Activated CD4-positive, alpha-beta T cell treated with anti-CD3 and anti-CD28 coated beads for 36 hours (primary cell): ENCODE data around the gene NBAS. TPM values are rescaled to one million over a fixed set of nuclear protein-coding genes. Genes with fewer than 3 reads are reported as not detected.
"Not testable (repeated sequence)": the region's sequence is repeated elsewhere in the genome, so short reads cannot be mapped to it uniquely, and the experiment has no call there.

ENCODE experiments used
- ATAC-seq: fragments of 200-7000 bp; cut with Tn5 transposase; one replicate; pipeline ENCODE4 v1.10.0; 2021; ENCODE audit warnings: mild to moderate bottlenecking, moderate library complexity
- CTCF ChIA-PET: fragments of 350-600 bp; sonication (Branson Sonifier 250); formaldehyde crosslinking; loops from one replicate; lab custom pipeline; 2021; ENCODE audit warnings: antibody characterized with exemption; lab: Charles Lee
- POLR2A ChIA-PET: fragments of 350-600 bp; sonication (Branson Sonifier 250); formaldehyde crosslinking; loops from one replicate; lab custom pipeline; 2021; ENCODE audit warnings: antibody characterized with exemption, inconsistent platforms; lab: Charles Lee
- DNase-seq: peaks from one replicate; pipeline ENCODE4 v3.0.0-alpha.2; 2020
- H3K27ac Mint-ChIP-seq: one replicate; pipeline ENCODE4 v1.8.0; 2021; ENCODE audit warnings: mixed read lengths
- H3K27me3 Mint-ChIP-seq: one replicate; pipeline ENCODE4 v1.8.0; 2021; ENCODE audit warnings: mixed read lengths
- H3K36me3 Mint-ChIP-seq: one replicate; pipeline ENCODE4 v1.8.0; 2021; ENCODE audit warnings: low read depth, mixed read lengths
- H3K4me1 Mint-ChIP-seq: one replicate; pipeline ENCODE4 v1.8.0; 2021; ENCODE audit warnings: mixed read lengths
- H3K4me3 Mint-ChIP-seq: one replicate; pipeline ENCODE4 v1.8.0; 2021; ENCODE audit warnings: mild to moderate bottlenecking, moderate library complexity, mixed read lengths
- H3K9me3 Mint-ChIP-seq: one replicate; pipeline ENCODE4 v1.8.0; 2021; ENCODE audit warnings: low read depth, mixed read lengths
- intact Hi-C, 2 experiments: fragments of 100-400 bp; cut with DNase I in 1 of 2; cut with micrococcal nuclease in 1 of 2; formaldehyde crosslinking; loops; one replicate each; pipeline versions ENCODE4 v1.14.2 to v1.15.1; 2022 to 2024; cut with DNase I, micrococcal nuclease
- total RNA-seq, 2 experiments: library from RNA; stranded (reverse); gene quantifications; one replicate each; pipeline ENCODE4 v1.2.3, GENCODE V29; 2021

The NBAS gene
- total RNA-seq, 2 experiments from 2014 or later = 38.1 to 44.3 TPM

- peaks cover 2% of the 10 kb centered on the region for H3K4me1 Mint-ChIP-seq
These were observed 104.8 kb downstream of the NBAS start for GRCh38 chr2:15456352-15456751.

GRCh38 chr2:15450808-15451207 lies 110.3 kb downstream of the NBAS start:
- intact Hi-C loops = no loop called here
- POLR2A ChIA-PET = no interaction called here
- Mint-ChIP-seq H3K4me3 (no peak overlapping the region), H3K27me3 (no peaks in the 10 kb centered on the region), H3K36me3 (peaks cover 31% of the 10 kb centered on the region), H3K9me3 (peaks cover 5% of the 10 kb centered on the region), H3K27ac (no peak overlapping the region), H3K4me1 (peaks cover 2% of the 10 kb centered on the region)
- ATAC-seq = no peak
- CTCF ChIA-PET = no interaction called here
- no peak for DNase-seq

More at GRCh38 chr2:15456352-15456751, 104.8 kb downstream of the NBAS start:
- ChIA-PET CTCF (interaction anchor here (0.9 kb wide), 1 partner anchor 17 kb away, joined by 3 read pairs; no protein-coding TSS in a partner anchor), POLR2A (no interaction called here)
- no peak overlapping the region for H3K4me3 Mint-ChIP-seq
- DNase-seq = no peak
- intact Hi-C loops = no loop called here
- H3K36me3 Mint-ChIP-seq = peaks cover 32% of the 10 kb centered on the region
- H3K27ac Mint-ChIP-seq = no peak overlapping the region
- H3K27me3 Mint-ChIP-seq = no peaks in the 10 kb centered on the region
- ATAC-seq = no peak
- no peaks in the 10 kb centered on the region for H3K9me3 Mint-ChIP-seq

DNA sequence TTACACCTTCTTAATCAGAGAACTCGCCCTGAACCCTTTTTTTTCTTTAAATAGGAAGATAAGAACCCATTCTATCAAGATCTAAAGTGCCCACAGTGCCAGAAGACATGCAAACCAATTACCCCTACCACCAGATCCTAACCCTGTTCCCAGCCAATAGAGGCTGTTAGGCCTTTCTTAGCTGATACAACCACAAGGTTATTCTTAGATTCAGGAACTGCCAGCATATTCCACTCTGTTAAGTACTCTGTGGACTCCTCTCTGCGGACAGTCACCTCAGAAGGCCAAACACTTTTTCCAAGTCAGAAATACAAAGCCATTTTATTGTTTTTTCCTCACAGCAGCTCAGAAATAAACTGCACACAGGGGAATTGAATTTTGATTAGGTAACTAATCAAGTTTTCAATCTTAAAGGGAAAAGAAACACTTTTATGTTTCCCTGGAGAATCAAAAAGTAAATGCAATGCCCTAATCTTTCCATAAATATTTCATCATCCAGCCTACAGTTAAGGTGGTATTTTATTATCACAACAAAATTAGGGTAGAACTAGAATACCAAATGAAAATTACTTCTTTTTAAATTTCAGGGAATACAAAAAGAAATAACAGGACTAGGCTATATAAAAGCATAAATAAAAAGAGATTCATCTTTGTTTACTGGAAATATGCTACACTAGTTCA lies 111.4 kb downstream of the NBAS start:
- Mint-ChIP-seq H3K27ac (no peak overlapping the region), H3K4me1 (peaks cover 2% of the 10 kb centered on the region), H3K36me3 (peaks cover 34% of the 10 kb centered on the region), H3K9me3 (peaks cover 5% of the 10 kb centered on the region), H3K4me3 (no peak overlapping the region), H3K27me3 (no peaks in the 10 kb centered on the region)
- intact Hi-C loops = no loop called here
- no peak for DNase-seq
- ATAC-seq = no peak
- ChIA-PET POLR2A (no interaction called here), CTCF (no interaction called here)

GRCh38 chr2:15448250-15448839 lies 112.8 kb downstream of the NBAS start:
- peaks cover 2% of the 10 kb centered on the region for H3K4me1 Mint-ChIP-seq
- no peak for DNase-seq
- ChIA-PET CTCF (no interaction called here), POLR2A (no interaction called here)
- intact Hi-C loops = no loop called here
- H3K27ac Mint-ChIP-seq = no peak overlapping the region
- no peak for ATAC-seq
- H3K4me3 Mint-ChIP-seq = no peak overlapping the region
- H3K27me3 Mint-ChIP-seq = no peaks in the 10 kb centered on the region
- H3K36me3 Mint-ChIP-seq = peaks cover 34% of the 10 kb centered on the region
- H3K9me3 Mint-ChIP-seq = peaks cover 5% of the 10 kb centered on the region

DNA sequence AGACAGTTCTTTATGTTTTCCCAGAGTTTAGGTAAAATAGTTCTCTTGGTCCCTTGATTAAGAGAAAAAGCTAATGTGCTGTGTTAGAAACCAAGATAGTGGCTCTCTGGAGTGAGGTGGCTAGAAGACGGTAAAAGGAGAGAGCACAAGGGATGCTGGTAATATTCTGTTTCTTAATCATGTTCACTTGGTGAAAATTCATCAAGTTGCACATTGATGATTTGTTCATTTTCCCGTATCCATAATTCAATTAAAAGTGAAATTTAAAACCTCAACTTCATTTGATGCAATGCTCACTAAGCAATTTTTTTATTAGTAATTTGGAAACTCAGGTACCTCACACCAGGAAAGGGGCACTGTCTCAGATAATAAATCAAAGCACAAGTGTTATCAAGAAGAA lies 113.8 kb downstream of the NBAS start:
- intact Hi-C loops = no loop called here
- H3K27me3 Mint-ChIP-seq = no peaks in the 10 kb centered on the region
- peaks cover 32% of the 10 kb centered on the region for H3K36me3 Mint-ChIP-seq
- no peak overlapping the region for H3K27ac Mint-ChIP-seq
- ATAC-seq (no peak), DNase-seq (no peak)
- no peak overlapping the region for H3K4me3 Mint-ChIP-seq
- peaks cover 2% of the 10 kb centered on the region for H3K4me1 Mint-ChIP-seq
- ChIA-PET POLR2A (no interaction called here), CTCF (no interaction called here)
- H3K9me3 Mint-ChIP-seq = peaks cover 5% of the 10 kb centered on the region

DNA sequence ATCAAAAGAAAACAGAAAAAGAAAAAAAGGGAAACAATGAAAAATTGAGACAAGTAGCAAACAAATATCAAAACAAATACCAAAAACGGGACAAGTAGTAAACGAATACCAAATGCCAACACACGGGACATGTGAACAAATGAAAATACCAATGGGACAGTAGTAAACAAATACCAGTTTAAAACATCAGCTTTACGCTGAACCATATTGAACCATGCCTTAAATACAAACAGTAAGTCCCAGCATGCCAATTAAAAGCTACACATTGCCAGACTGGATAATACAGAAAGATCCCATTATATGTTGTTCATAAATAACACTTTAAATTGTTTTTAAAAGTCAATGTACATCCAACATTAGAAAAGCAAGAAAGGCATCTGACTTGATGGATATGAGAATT lies 114.2 kb downstream of the NBAS start:
- intact Hi-C loops = no loop called here
- ChIA-PET CTCF (no interaction called here), POLR2A (no interaction called here)
- Mint-ChIP-seq H3K27ac (no peak overlapping the region), H3K27me3 (no peaks in the 10 kb centered on the region), H3K36me3 (peaks cover 33% of the 10 kb centered on the region), H3K9me3 (peaks cover 5% of the 10 kb centered on the region), H3K4me3 (no peak overlapping the region), H3K4me1 (peaks cover 2% of the 10 kb centered on the region)
- DNase-seq (no peak), ATAC-seq (no peak)

- Mint-ChIP-seq H3K27me3 (no peaks in the 10 kb centered on the region), H3K4me1 (no peaks in the 10 kb centered on the region), H3K27ac (no peak overlapping the region), H3K36me3 (peaks cover 32% of the 10 kb centered on the region), H3K9me3 (peaks cover 5% of the 10 kb centered on the region), H3K4me3 (no peak overlapping the region)
- CTCF ChIA-PET = no interaction called here
- POLR2A ChIA-PET = no interaction called here
- intact Hi-C loops = no loop called here
- DNase-seq (no peak), ATAC-seq (no peak)
These were observed 115.1 kb downstream of the NBAS start for GRCh38 chr2:15445891-15446562.

DNA sequence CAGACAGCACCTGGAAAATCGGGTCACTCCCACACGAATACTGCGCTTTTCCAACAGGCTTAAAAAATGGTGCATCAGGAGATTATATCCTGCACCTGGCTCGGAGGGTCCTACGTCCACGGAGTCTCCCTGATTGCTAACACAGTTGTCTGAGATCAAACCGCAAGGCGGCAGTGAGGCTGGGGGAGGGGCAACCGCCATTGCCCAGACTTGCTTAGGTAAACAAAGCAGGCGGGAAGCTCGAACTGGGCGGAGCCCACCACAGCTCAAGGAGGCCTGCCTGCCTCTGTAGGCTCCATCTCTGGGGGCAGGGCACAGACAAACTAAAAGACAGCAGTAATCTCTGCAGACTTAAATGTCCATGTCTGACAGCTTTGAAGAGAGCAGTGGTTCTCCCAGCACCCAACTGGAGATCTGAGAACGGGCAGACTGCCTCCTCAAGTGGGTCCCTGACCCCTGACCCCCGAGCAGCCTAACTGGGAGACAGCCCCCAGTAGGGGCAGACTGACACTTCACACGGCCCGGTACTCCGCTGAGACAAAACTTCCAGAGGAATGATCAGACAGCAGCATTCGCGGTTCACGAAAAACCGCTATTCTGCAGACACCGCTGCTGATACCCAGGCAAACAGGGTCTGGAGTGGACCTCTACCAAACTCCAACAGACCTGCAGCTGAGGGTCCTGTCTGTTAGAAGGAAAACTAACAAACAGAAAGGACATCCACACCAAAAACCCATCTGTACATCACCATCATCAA lies 121.2 kb downstream of the NBAS start:
- intact Hi-C loops, POLR2A ChIA-PET, DNase-seq, H3K27ac Mint-ChIP-seq, H3K9me3 Mint-ChIP-seq, ATAC-seq, H3K4me1 Mint-ChIP-seq, H3K27me3 Mint-ChIP-seq, H3K4me3 Mint-ChIP-seq: not testable (repeated sequence)
- CTCF ChIA-PET = interaction anchor here (0.6 kb wide), 1 partner anchor 99 kb away, joined by 3 read pairs; no protein-coding TSS in a partner anchor
- H3K36me3 Mint-ChIP-seq = peaks cover 13% of the 10 kb centered on the region

- POLR2A ChIA-PET = interaction anchor here (0.6 kb wide), 1 partner anchor 200 kb away, joined by 5 read pairs; no protein-coding TSS in a partner anchor
- ATAC-seq, DNase-seq, H3K9me3 Mint-ChIP-seq, intact Hi-C loops, H3K4me1 Mint-ChIP-seq, H3K4me3 Mint-ChIP-seq, H3K27ac Mint-ChIP-seq, H3K27me3 Mint-ChIP-seq: not testable (repeated sequence)
- CTCF ChIA-PET = interaction anchor here (0.6 kb wide), 1 partner anchor 99 kb away, joined by 3 read pairs; no protein-coding TSS in a partner anchor
- H3K36me3 Mint-ChIP-seq = peaks cover 13% of the 10 kb centered on the region
These were observed 121.8 kb downstream of the NBAS start for GRCh38 chr2:15439366-15439765.

- intact Hi-C loops = no loop called here
- H3K4me1 Mint-ChIP-seq = peaks cover 2% of the 10 kb centered on the region
- no peak overlapping the region for H3K4me3 Mint-ChIP-seq
- ChIA-PET CTCF (interaction anchor here (0.6 to 0.8 kb wide), 2 partner anchors 9 to 141 kb away, joined by 3 read pairs; no protein-coding TSS in a partner anchor), POLR2A (no interaction called here)
- H3K27me3 Mint-ChIP-seq = no peaks in the 10 kb centered on the region
- no peaks in the 10 kb centered on the region for H3K9me3 Mint-ChIP-seq
- no peak for DNase-seq
- peaks cover 9% of the 10 kb centered on the region for H3K36me3 Mint-ChIP-seq
- peak; percentile 64 for ATAC-seq
- no peak overlapping the region for H3K27ac Mint-ChIP-seq
These were observed 124.9 kb downstream of the NBAS start for GRCh38 chr2:15436195-15436594.

DNA sequence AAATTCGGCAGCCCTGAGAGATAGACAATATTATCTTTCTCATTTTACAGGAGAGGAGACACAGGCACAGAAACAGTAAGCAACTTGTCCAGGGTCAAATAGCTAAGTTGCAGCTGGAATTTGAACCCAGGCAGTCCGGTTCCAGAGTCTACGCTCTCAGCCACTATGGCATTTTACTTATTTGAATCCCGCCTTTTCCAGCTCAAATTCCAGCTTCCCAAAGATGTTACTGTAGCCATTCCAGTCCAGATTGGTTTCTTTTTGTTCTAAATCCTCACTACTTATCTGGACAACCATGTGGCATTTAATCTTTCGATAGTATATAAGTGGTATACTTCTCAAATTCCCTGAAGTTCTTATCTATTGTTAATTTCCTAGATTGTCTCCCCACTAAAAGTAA lies 125.7 kb downstream of the NBAS start:
- ChIA-PET CTCF (no interaction called here), POLR2A (no interaction called here)

More for the DNA sequence above, 125.7 kb downstream of the NBAS start:
- DNase-seq (no peak), ATAC-seq (no peak)
- no peak overlapping the region for H3K4me3 Mint-ChIP-seq
- peaks cover 2% of the 10 kb centered on the region for H3K4me1 Mint-ChIP-seq
- no peak overlapping the region for H3K27ac Mint-ChIP-seq
- H3K27me3 Mint-ChIP-seq = no peaks in the 10 kb centered on the region
- peaks cover 9% of the 10 kb centered on the region for H3K36me3 Mint-ChIP-seq
- intact Hi-C loops = no loop called here
- H3K9me3 Mint-ChIP-seq = no peaks in the 10 kb centered on the region
